HG03520 (cell line): Measurements from ENCODE around the gene ADI1.
"Not testable (repeated sequence)": the region's sequence is repeated elsewhere in the genome, so short reads cannot be mapped to it uniquely, and the experiment has no call there.

ENCODE experiments used
- ATAC-seq: cut with Tn5 transposase; IDR thresholded peaks from one replicate; pipeline ENCODE4 v1.9.1; 2021; ENCODE audit warnings: mild to moderate bottlenecking, moderate library complexity; ENCODE audit not compliant: unreplicated experiment

The ADI1 gene

DNA sequence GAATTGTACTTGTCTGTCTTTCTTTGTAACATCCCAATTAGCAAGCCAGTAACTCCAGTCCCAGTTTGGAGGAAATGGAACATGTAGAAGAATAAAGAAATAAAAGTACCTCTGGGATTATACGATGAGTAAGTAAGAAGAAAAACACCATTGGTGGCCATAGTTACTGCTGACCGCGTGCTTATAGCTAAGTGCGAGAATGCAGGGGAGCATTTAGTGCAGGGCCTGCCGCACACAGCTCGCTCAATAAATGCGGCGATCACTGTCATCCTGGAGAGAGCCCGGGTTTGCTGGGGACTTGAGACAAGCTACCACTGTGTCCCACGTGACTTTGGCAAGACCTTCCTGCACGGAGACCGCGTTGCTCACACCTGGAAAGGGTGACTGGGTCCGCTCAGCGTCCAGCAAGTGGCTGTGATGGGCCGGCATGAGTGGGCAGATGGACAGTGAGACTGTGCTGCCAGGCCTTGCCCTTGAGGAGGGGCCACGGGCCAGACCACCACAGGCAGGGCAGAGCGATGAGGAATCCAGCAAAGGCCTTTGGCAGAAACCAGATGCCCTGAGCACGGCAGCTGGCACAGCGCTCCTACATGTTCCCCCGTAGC is 54.8 kb downstream of the ADI1 start:
- ATAC-seq, result no peak

DNA sequence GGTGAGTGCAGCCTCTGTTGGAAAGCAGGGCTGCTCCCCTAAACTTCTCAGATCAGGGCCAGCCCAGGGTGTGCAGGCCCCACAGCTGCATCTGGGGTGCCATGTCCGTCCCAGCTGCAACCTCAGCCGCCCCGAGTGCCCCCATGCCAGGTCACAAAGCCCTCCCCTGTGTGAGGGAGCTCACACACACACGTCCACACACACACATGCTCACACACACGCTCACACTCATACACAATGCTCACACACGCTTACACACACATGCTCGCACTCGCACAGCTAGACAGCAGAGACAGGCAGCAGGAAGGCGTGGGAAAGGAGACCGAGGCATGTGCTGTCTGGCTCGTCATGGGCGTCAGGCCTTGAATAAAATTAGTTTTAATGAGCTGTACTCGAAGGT is 55.4 kb downstream of the ADI1 start:
- no peak for ATAC-seq

DNA sequence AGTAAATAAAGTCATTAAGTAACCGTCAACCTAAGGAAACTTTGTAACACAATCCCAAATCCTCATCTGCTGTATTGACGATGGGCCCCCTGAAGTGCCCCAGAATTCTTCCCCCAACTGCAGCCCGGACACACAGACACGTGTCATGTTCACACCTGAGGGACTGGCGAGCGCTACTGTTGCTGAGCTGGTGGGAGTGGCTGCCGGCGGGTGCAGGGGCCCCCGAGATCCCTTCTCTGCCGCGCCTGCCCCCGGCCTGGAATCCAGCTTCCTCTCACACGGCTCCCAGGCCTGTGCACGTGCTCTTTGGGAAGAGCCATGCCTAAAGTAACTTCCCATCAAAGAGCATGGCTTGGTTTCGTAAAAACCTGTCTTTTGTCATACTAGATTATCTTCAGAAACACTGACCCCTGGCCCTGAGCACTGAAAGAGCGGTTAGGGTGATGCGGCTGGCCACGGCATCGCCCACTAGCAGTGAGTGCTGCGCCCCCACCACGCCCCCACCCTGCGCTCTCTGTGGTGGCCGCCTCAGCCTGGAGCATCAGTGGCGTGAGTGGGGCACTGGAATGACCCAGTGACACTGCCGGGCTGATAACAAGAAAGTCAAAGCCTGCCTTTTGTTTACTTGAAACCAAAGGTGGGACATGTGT is 56.0 kb downstream of the ADI1 start:
- no peak for ATAC-seq

DNA sequence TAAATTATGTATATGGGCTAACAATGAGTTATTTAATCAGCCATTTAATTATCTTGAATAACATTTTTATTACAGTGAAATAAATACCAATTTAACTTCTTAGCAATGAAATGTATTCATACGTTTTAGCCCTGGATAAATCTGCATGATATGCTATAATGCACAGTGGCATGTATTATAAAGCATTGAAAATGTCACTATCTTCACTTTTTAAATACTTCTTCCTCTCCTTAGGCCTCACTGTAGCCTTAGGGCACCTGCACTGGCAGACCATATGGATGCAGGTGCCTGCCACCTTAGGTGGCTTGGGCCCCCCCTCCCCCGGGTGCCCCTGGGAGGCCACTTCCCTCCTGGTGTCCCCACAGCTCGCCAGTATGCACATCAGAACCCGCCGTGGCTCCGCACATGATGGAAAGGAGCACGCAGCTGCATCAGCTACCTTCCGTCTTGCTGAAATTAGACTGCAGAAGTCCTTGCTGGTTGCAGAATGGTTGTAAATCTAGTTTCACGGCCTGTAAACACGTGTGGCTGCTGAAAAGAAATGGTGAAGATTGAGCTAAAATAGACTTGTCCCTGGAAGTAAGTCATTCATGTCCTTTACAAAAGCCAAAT is 56.7 kb downstream of the ADI1 start:
- ATAC-seq, result no peak

DNA sequence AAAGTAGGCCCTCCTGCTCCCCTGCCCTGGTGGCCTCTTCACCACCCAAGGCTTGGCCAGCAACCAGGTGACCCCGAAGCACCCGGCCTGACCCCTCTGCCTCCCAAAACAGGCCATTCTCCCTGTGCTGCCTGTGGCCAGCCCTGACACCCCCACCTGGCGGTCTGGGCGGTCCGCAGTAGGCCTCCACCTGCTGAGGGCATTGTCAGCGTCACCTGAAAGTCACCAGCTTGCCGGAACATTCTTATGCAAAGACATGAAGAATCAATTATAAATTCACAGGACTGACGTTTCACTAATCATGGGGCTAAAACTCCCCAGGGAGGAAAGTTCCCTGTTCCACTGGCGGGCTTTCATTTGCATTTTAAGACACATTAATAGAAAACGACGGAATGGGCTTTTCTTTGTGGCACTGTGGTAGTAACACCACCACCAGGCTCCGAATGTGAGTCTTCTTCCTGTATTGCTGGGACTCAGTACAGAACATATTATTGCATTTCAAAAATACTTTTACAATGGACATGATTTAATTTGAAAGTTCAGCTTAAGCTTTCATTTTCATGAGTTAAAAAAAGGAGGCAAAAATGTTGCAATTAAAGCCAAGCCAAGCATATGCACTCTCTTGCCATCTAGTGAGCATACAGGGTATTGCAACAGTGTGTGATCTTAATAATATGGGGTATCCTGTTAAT is 57.4 kb downstream of the ADI1 start:
- peak; percentile 66 for ATAC-seq

DNA sequence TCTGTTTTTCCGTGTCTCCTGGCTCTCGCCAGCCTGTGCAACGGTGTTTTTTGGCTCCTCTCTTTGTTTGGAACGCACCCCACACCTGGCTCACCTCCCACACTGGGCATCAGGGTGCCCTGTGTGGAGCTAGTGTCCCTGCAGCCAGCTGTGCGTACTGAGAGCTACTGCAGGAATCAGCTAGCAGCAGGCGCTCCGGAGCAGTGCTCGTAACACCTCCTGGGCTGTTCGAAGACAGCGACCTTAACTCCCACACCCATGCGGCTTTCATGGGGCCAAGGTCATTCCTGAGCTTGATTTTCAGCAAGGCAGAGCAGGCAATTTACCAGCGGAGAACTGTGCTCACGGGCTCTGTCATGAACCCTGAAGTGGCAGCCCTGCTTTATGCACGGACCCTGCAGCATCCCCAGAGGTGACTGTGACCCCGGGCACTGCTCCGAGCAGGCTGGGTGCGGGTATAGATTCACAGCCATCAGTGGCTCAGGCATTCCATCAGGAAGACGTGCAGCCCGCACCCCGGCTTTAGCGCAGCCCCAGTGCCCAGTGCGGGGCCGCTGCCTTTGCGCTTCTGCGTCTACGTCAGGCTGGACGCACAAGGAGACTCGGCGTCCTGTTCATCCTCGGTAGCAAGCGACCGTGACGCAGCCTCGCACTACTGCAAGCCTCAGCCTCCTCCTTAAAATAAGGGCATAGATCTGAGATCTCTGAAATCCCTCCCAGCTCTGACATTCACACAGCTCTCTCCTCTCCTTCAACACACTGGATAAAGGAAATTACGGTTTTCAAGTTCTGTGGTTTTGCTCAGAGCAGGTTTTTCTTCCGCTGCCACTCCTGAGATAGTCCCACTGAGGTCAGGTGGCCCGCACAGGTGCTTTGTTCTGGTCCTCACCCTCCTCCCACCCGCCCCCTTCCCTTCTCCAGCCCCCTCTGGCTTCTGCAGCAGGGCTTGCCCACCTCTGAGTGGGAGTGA is 58.2 kb downstream of the ADI1 start:
- ATAC-seq, result no peak

DNA sequence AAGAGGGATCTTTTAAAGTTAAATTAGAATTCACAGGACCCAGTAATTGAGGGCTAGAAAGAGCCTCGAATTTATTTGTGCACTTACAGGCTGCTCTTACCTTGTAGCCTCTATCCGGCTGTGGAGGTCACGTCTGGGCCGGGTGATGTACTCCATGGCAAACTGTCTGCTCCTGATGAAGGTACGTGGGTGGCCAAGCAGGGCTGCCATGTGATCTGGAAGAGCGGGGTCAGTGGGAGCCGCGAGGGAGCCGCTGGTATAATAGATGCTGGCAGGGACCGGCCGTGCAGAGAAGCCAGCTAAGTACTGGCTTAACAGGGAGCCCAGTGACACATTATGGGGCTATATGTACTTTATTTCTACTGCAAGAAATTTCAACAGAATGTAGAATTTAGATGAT is 59.2 kb downstream of the ADI1 start:
- ATAC-seq, result no peak

DNA sequence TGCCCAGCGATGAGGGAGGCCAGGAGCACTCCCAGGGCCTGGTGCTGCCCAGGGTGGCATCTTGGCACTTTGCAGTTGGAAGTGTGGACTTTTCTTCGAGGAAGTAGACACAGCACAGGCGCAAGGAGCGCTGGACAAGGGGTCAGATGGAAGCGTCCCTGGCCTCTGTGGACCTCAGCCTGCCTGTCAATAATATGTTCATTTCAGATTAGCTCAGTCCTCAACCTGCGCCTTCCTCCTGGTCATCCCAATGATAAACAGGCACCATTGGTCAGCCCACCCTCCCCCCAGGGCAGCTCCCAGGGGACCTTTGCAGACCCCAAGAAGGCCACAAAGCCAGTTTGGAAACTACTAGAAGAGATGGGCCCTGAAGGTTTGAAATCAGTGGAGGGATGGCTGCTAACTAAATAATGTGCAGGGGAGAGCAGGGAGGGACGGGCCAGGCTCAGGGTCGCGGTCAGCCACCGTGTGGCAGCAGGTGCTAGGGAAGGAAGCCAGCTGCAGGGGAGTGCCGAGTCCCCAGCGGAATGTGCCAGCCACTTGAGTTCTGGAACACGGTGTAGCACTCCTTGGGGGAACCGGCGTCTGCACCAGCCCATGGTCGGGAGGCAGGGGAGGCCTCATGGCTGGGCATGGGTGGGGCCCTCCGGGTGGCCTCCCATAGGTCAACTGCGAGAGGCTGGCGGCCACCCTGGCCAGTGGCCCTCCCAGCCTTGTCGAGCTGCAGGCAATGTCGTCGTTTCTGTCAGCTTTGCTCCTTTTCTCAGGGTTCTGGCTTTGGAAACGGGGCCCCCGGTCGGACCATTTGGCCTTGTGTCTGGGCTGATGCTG is 59.9 kb downstream of the ADI1 start:
- ATAC-seq, result no peak

DNA sequence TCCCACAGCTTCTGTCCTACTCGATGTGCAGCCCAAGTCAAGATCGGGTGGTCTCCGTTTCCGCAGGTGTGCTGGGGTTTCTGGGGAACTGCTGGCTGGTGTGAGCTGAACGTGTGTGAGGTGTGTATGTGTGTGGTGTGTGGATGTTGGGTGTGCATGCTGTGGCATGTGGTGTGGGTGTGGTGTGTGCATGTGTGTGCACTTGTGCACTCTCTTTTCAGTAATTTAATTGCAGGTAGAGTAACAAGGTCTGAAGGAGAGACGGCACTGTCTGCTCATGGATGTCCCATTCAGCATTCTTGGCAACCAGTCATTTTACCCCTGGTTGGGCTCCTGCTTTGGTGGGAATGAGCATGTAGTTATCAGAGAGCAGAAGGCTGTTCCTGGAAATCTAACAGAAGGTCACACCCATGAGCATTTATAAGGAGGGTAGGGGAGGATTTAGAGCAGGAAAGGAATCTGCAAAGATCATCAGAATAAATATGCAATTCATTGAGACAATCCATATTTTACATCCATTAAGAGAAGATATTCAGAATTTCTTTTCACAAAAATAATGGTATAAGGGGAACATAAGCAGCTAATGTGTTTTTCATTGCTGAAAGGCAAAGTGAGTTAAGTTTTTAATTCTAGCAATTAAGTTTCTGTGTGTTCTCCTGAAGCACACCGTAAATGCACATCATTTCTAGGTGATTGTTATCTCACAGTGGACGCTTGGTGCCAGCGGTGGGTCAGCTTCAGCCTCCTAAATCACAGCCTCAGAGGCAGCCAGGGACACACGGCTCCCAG is 60.7 kb downstream of the ADI1 start:
- ATAC-seq, result no peak

DNA sequence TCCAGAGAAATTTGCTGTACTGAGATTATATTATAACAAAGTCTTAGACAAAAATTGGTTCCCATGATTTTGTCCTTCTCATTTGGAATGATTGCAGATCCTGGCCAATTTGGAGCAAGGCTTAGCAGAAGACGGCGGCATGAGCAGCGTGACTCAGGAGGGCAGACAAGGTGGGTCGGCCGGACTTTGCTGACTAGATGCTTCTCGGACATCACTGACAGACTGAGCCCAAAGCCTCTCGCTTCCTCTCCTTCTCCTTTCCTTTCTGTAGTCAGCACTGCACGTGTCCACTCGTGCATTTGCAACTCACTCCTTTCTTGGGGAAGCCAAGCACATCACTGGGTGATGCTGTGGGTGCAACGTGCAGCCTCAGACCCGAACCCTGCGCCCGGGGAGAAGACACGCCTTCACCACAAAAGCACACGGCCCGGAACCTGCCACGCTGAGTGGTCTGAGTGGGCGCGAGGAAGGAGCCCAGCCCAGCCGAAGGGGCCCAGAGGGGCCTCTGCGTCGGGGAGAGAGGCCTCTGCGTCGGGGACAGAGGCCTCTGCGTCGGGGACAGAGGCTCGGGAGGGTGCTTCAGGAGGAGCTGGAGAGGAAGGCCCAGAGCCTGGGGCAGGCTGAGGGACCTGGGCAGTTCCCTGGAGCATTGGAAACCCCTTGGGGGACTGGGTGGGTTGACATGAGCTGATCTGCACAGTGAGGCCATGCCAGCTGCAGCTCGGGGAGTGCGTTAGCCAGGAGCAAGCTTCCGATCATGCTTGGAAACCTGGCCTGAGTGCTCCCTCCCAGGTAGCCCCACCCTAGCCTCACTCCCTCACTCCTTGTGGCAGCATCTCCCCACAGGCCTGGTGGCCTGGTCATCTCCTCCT is 61.6 kb downstream of the ADI1 start:
- ATAC-seq, result no peak

DNA sequence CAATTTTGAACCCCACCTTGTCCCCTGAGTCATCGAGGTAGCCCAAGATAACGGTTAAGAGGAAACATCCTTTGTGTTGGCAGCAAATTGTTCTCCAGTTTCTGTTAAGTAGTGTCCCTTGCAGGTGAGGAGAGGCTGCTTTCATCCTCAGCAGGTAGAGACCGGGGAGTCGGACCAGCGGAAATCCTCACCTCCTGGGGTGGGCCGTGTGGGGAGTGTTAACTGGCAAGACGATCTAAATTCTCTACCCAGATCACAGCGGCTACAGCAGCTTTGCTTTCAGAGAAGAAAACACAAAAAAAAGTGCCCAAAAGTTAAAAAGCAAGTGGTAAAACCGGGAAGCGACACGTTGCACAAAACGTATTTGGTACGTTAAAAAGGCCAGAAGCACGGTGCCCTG is 63.2 kb downstream of the ADI1 start:
- no peak for ATAC-seq

DNA sequence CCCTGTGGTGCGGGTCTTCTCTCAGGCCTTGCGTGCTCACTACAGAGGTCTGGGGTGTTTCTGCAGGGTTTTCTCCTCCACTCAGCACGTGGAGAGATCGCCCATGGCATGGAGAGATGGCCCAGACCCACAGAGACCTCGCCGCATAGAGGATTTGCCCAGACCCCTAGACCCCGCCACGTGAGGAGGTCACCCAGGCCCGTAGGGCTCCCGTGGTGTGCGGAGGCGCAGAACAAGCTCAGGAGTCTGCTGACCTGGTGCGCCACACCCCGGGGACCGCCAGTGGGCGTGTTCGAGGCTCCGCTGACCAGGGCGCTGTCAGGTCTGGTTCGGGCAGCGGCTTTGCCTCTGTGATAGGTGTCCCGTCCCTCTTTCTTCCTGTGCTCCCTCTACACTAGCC is 64.5 kb downstream of the ADI1 start:
- ATAC-seq, result no peak

DNA sequence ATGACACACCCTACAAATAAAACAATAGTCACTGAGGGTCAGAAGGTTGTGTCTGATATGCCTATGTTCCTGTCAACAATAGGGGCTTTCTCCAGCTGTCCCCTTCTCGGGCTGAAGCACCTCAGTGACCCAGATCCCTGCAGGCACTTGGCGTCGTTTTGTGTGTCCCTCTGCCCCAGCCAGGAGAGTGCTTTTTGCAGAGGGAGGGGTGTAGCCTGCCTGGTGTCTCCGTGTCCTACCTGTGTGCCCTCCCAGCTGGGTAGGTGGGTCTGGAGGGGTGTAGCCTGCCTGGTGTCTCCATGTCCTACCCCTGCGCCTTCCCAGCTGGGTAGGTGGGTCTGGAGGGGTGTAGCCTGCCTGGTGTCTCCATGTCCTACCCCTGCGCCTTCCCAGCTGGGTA is 65.3 kb downstream of the ADI1 start:
- not testable (repeated sequence) for ATAC-seq

DNA sequence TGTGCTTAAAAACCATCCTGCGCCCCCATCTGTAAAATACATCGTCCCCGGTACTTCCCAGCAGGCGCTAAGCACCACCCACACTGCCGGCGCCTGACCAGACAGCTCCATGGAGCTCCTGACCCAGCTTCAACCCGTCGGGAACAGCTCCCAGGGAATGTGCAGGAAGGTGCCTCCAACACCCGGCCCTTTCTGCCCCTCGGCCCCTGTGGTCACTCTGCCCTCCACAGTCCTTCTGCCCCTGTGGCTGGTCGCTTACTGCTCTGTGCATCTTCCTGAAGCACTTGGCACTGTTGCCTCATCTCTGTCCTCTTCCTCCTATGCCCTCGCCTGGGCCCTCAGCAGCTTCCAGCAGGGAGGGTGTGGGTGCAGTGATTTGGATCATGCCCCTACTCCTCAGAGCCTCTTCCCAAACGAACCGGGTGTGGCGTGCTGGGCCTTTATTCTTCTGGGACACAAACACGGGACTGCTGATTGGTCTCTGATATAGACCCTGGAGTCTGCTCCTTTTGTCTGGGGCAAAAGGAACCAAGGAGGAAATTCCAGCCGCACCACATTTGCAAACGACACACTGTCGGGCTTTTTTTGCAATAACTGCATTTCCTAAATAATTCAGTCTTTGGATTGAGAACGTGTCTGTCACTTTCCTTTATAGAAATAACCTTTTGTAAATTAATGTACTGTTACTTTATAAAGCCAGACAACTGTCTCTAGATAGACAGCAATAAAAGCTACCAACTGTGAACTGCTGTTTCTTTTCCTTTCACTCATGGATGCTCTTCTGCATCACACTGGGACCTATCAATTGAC is 65.9 kb downstream of the ADI1 start:
- no peak for ATAC-seq

DNA sequence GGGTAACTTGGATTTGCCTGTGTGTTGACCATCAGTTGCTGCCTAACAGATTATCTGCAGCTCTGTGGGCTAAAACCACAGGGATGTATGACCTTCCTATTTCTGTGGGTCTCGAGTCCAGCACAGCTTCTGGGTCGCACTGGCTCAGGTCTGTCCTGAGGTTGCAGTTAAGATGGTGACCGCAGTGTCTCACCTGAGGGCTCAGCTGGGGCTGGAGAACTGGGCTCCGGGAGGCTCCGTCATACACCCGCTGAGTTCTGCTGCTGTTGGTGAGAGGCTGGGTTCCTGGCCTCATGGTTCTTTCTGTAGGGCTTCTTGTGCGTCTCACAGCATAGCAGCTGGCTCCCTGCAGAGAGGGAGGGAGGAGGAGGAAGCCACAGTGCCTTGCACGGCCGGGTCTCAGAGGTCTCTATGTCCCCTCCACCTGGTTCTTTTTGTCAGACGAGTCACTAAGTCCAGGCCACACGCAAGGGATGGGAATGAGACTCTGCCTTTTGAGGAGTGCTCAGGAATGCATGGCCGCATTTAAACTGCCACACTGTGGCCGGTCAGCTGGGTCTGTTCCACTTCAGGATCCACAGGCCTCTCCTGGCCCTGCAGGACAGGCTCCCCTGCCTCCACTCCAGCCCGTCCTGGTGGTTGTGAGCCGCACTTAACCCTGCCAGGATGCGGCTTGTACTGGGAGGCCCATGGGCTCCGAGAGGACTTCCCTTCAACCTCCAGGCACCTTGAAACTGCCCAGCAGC is 67.2 kb downstream of the ADI1 start:
- ATAC-seq, result no peak

DNA sequence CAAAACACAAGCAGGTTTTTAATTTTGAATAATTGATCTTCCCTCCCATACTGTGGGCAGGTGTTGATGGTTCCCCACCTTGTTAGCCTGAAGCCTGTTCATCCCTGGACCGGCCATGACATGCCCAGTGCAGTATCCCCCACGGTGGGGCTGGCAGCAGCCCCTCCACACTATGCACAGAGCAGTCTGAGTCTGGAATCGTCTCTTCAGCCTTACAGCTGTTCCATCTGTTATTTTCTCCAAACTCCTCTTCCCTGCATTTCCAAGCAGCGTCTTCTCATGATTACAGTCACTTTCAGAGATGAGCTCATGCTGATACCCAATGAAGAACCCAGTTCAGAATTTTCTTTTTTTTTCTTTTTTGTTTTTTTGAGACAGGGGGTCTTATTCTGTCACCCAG is 68.2 kb downstream of the ADI1 start:
- no peak for ATAC-seq
